ENCODE measurements around the gene MAP7D2.

- no peak for TF ChIP-seq POLR2AphosphoS5 (IDR thresholded peaks at IDR 0.05; ENCODE audit: low read depth)
- TF ChIP-seq CTCF (conservative IDR thresholded peaks at IDR 0.05; ENCODE audit: low read depth in 2 of 2): no peak
- no peak for TF ChIP-seq EZH2 (IDR thresholded peaks at IDR 0.05; ENCODE audit: low read depth, unreplicated experiment)
- TF ChIP-seq REST (IDR thresholded peaks at IDR 0.05; ENCODE audit: unreplicated experiment): no peak
- no peak for TF ChIP-seq JUNB (IDR thresholded peaks at IDR 0.05; ENCODE audit: unreplicated experiment)
- TF ChIP-seq NANOG (IDR thresholded peaks at IDR 0.05; ENCODE audit: borderline replicate concordance): no peak
- no peak for TF ChIP-seq EZH2phosphoT487 (IDR thresholded peaks at IDR 0.05; ENCODE audit: unreplicated experiment)
- TF ChIP-seq ETS1 (IDR thresholded peaks at IDR 0.05): no peak
- no peak for TF ChIP-seq CREB1 (CRISPR knock-in tag; IDR thresholded peaks at IDR 0.05; ENCODE audit: low read depth)
- TF ChIP-seq ZNF462 (CRISPR knock-in tag; IDR thresholded peaks at IDR 0.05): no peak
- TF ChIP-seq STAT1 (IDR thresholded peaks at IDR 0.05; ENCODE audit: unreplicated experiment): no peak
- no peak for TF ChIP-seq ZNF331 (CRISPR knock-in tag; IDR thresholded peaks at IDR 0.05; ENCODE audit: low read depth)
Measured at GRCh38 chrX:20056704-20057103, 60.0 kb downstream of the MAP7D2 start.
